BLaER1 treated with 17β-estradiol and CSF1 and Interleukin-3, amounts not matched to agents 10 nM and 100 nM (cell line): Measurements from ENCODE around the gene NNT.

Source experiments
- H3K27ac ChIP-seq, 11 experiments: shearing (Covaris generic); formaldehyde crosslinking; 2 replicates each; pipeline ENCODE4 v1.8.1; 2022
- H3K27me3 ChIP-seq, 11 experiments: shearing (Covaris generic); formaldehyde crosslinking; 2 replicates each; pipeline ENCODE4 v1.8.1; 2022
- H3K36me3 ChIP-seq, 11 experiments: shearing (Covaris generic); formaldehyde crosslinking; 2 replicates each; pipeline ENCODE4 v1.8.1; 2022
- H3K4me1 ChIP-seq, 10 experiments: shearing (Covaris generic); formaldehyde crosslinking; 2 replicates each; pipeline ENCODE4 v1.8.1; 2022
- H3K4me2 ChIP-seq, 11 experiments: shearing (Covaris generic); formaldehyde crosslinking; 2 replicates each; pipeline ENCODE4 v1.8.1; 2022
- H3K4me3 ChIP-seq, 10 experiments: shearing (Covaris generic); formaldehyde crosslinking; 2 replicates each; pipeline ENCODE4 v1.8.1; 2022
- H3K9ac ChIP-seq, 11 experiments: shearing (Covaris generic); formaldehyde crosslinking; 2 replicates each; pipeline ENCODE4 v1.8.1; 2022
- H3K9me3 ChIP-seq, 11 experiments: shearing (Covaris generic); formaldehyde crosslinking; replicated peaks in 1 of 11; 2 replicates each; pipeline ENCODE4 v1.8.1; 2022
- H4K20me1 ChIP-seq, 11 experiments: shearing (Covaris generic); formaldehyde crosslinking; 2 replicates each; pipeline ENCODE4 v1.8.1; 2022
- Cebpa-rat ChIP-seq, 11 experiments: shearing (Covaris generic); IDR thresholded peaks; 2 replicates each; pipeline ENCODE4 v1.8.1; 2022

Gene NNT

GRCh38 chr5:43634621-43635020 lies 31.6 kb downstream of the NNT start:
- Histone ChIP-seq H3K9ac (no peak overlapping the region), H3K27me3 (no peaks in the 10 kb centered on the region; a peak in 1 of 22 replicates), H3K36me3 (peaks cover 65 to 100% (median 91%) of the 10 kb centered on the region in 11 experiments), H4K20me1 (peaks cover 0 to 15% (median 0%) of the 10 kb centered on the region in 11 experiments; a peak in 4 of 22 replicates), H3K4me1 (peaks cover 0 to 31% (median 0%) of the 10 kb centered on the region in 10 experiments; a peak in 4 of 20 replicates), H3K4me2 (no peak overlapping the region), H3K9me3 (no peaks in the 10 kb centered on the region), H3K27ac (no peak overlapping the region), H3K4me3 (no peak overlapping the region)
- TF ChIP-seq Cebpa-rat (IDR thresholded peaks at IDR 0.05), result peak in 1 of 11 experiments; percentile 20; a peak in 1 of 22 replicates

- peaks cover 64 to 100% (median 90%) of the 10 kb centered on the region in 11 experiments for H3K36me3 ChIP-seq
- no peak overlapping the region for H3K4me3 ChIP-seq
- no peaks in the 10 kb centered on the region for H3K9me3 ChIP-seq
- no peak overlapping the region for H3K27ac ChIP-seq
- H3K4me2 ChIP-seq, result no peak overlapping the region
- peaks cover 0 to 15% (median 0%) of the 10 kb centered on the region in 11 experiments; a peak in 4 of 22 replicates for H4K20me1 ChIP-seq
- no peak overlapping the region for H3K9ac ChIP-seq
- no peaks in the 10 kb centered on the region; a peak in 1 of 22 replicates for H3K27me3 ChIP-seq
- H3K4me1 ChIP-seq, result peaks cover 0 to 31% (median 0%) of the 10 kb centered on the region in 10 experiments; a peak in 4 of 20 replicates
- no peak for TF ChIP-seq Cebpa-rat (IDR thresholded peaks at IDR 0.05)
Measured at GRCh38 chr5:43635374-43635773, 32.4 kb downstream of the NNT start.

- no peak for TF ChIP-seq Cebpa-rat (IDR thresholded peaks at IDR 0.05)
- Histone ChIP-seq H3K4me3 (no peak overlapping the region), H3K27ac (no peak overlapping the region), H3K4me1 (peaks cover 0 to 31% (median 0%) of the 10 kb centered on the region in 10 experiments; a peak in 4 of 20 replicates), H3K4me2 (no peak overlapping the region), H3K9me3 (no peaks in the 10 kb centered on the region), H3K27me3 (no peaks in the 10 kb centered on the region; a peak in 1 of 22 replicates), H3K36me3 (peaks cover 61 to 94% (median 85%) of the 10 kb centered on the region in 11 experiments), H4K20me1 (peaks cover 0 to 15% (median 0%) of the 10 kb centered on the region in 11 experiments; a peak in 4 of 22 replicates), H3K9ac (no peak overlapping the region)
Measured at GRCh38 chr5:43636076-43636475, 33.1 kb downstream of the NNT start.

DNA sequence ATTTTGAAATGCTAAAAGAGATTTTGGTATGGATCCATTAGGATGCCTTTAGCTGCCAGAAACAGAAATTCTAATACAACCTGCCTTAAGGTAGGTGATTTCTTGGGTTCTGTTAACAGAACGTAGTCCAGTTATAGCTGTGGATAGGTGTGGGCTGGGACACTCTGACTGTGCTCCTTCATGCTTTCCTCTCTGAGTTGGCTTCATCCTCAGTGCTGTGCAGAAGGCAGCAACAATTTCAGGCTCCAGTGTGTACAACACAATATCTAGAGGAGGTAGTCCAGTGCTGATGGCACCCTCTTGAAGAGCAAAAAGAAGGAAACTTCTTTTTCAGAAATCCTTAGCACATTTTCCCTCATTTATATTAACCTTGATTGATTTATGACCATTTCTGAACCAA lies 34.4 kb downstream of the NNT start:
- no peak for TF ChIP-seq Cebpa-rat (IDR thresholded peaks at IDR 0.05)
- peaks cover 0 to 15% (median 0%) of the 10 kb centered on the region in 11 experiments; a peak in 3 of 22 replicates for H4K20me1 ChIP-seq
- peaks cover 0 to 31% (median 0%) of the 10 kb centered on the region in 10 experiments; a peak in 4 of 20 replicates for H3K4me1 ChIP-seq
- H3K27ac ChIP-seq, result 0 out of 22 replicates have a peak overlapping the region, but pooled peaks of 1 of the 11 experiments have one; percentile 1
- no peak overlapping the region for H3K4me3 ChIP-seq
- no peak overlapping the region for H3K4me2 ChIP-seq
- peaks cover 51 to 90% (median 78%) of the 10 kb centered on the region in 11 experiments for H3K36me3 ChIP-seq
- no peaks in the 10 kb centered on the region; a peak in 1 of 22 replicates for H3K27me3 ChIP-seq
- H3K9ac ChIP-seq, result no peak overlapping the region
- H3K9me3 ChIP-seq, result no peaks in the 10 kb centered on the region

DNA sequence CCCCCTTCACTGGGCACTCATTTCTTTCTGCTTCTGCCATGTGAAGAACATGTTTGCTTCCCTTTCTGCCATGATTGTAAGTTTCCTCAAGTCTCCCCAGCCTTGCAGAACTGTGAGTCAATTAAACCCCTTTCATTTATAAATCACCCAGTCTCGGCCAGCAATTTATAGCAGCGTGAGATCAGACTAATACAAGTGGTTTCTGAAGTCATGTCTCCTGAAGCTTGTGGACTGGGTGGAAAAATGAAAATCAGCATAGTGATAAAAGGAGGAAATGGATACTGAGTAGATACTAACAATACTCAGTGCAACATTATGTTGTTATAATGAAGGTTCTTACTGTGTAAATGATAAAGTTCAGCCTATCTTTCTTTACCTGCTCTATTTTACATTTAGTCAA lies 35.1 kb downstream of the NNT start:
- Histone ChIP-seq H3K4me1 (peaks cover 0 to 30% (median 0%) of the 10 kb centered on the region in 10 experiments; a peak in 4 of 20 replicates), H3K27ac (no peak overlapping the region), H3K4me2 (peak overlapping the region in 2 of 11 experiments; percentile 13 to 24; a peak in 1 of 22 replicates), H3K4me3 (no peak overlapping the region), H4K20me1 (peaks cover 0 to 15% (median 0%) of the 10 kb centered on the region in 11 experiments; a peak in 3 of 22 replicates), H3K27me3 (no peaks in the 10 kb centered on the region; a peak in 1 of 22 replicates), H3K36me3 (peaks cover 48 to 90% (median 77%) of the 10 kb centered on the region in 11 experiments; a peak in 21 of 22 replicates), H3K9me3 (no peaks in the 10 kb centered on the region), H3K9ac (no peak overlapping the region)
- no peak for TF ChIP-seq Cebpa-rat (IDR thresholded peaks at IDR 0.05)

DNA sequence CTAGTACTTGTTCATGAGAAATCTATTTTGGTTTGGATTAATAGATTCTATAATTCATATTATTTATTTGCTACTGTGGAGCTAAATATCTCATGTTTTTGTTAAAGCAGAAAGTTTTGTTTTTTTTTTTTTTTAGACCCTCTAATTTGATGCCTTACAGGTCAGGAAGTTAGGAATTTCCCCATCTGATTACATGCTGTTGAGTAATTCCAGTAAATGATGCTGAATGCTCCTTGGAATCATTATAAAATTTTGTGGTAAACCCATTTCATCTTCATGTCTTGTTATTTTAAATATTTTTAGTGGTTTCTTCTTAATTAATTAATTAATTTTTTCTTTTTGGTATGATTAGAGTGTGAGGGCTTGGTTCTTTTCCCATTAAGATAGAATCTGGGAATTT lies 35.6 kb downstream of the NNT start:
- no peaks in the 10 kb centered on the region for H3K9me3 ChIP-seq
- peak overlapping the region in 2 of 11 experiments; percentile 13 to 24; a peak in 2 of 22 replicates for H3K4me2 ChIP-seq
- no peak overlapping the region for H3K9ac ChIP-seq
- H4K20me1 ChIP-seq, result peaks cover 0 to 15% (median 0%) of the 10 kb centered on the region in 11 experiments; a peak in 3 of 22 replicates
- H3K4me3 ChIP-seq, result no peak overlapping the region
- H3K27ac ChIP-seq, result no peak overlapping the region
- peaks cover 0 to 25% (median 0%) of the 10 kb centered on the region in 10 experiments; a peak in 4 of 20 replicates for H3K4me1 ChIP-seq
- no peaks in the 10 kb centered on the region; a peak in 1 of 22 replicates for H3K27me3 ChIP-seq
- no peak for TF ChIP-seq Cebpa-rat (IDR thresholded peaks at IDR 0.05)
- H3K36me3 ChIP-seq, result peaks cover 48 to 90% (median 77%) of the 10 kb centered on the region in 11 experiments; a peak in 21 of 22 replicates

- TF ChIP-seq Cebpa-rat (IDR thresholded peaks at IDR 0.05), result no peak
- Histone ChIP-seq H3K9me3 (no peaks in the 10 kb centered on the region), H3K4me2 (no peak overlapping the region)
Measured at GRCh38 chr5:43639566-43639965, 36.6 kb downstream of the NNT start.

DNA sequence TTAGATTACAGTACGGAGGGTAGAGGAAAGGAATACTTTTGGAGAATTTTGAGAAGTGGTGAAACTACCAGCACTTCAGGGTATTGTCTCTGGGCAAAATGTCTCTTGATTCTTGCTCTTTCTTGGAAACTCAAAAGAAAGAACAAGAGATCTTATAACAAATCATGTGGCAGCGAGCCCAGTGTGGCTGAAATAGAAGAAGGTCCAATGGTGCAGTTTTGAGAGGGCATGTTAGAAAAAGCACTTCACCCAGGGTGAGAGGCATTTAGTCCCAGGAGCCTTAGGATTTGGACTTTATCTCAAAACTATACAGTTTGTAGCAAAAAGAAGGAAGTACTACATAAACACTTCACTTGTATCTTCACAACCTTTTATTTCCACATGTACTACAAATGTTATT lies 39.4 kb downstream of the NNT start:
- Histone ChIP-seq H3K4me1 (peaks cover 0 to 19% (median 0%) of the 10 kb centered on the region in 10 experiments; a peak in 4 of 20 replicates), H3K27ac (no peak overlapping the region), H3K27me3 (no peaks in the 10 kb centered on the region), H3K9ac (no peak overlapping the region), H3K36me3 (peaks cover 52 to 89% (median 73%) of the 10 kb centered on the region in 11 experiments), H3K9me3 (no peaks in the 10 kb centered on the region), H4K20me1 (peaks cover 0 to 7% (median 0%) of the 10 kb centered on the region in 11 experiments; a peak in 1 of 22 replicates), H3K4me3 (no peak overlapping the region), H3K4me2 (no peak overlapping the region)
- no peak for TF ChIP-seq Cebpa-rat (IDR thresholded peaks at IDR 0.05)

More at GRCh38 chr5:43639566-43639965, 36.6 kb downstream of the NNT start:
- Histone ChIP-seq H3K27me3 (no peaks in the 10 kb centered on the region), H3K36me3 (peaks cover 56 to 90% (median 78%) of the 10 kb centered on the region in 11 experiments), H4K20me1 (peaks cover 0 to 15% (median 0%) of the 10 kb centered on the region in 11 experiments; a peak in 2 of 22 replicates), H3K4me3 (no peak overlapping the region), H3K9ac (no peak overlapping the region), H3K27ac (no peak overlapping the region), H3K4me1 (peaks cover 0 to 19% (median 0%) of the 10 kb centered on the region in 10 experiments; a peak in 4 of 20 replicates)

DNA sequence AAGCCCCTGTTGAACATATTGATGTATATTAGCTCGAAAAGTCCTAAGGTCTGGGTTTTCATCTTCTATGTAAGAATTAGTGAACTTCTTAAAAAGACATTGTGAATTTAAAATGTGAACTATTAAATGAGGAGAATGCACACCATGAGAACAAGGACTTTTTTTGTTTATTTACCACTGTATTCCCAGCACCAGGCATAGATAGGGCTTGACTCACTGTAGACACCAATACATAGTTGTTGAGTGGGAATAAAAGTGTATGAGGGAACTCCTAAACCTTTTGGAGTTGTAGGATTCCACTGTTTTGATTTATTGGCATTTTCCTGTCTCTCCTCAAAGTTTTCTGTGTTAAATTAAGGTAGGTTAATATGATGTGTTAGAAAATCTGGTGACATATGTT lies 40.3 kb downstream of the NNT start:
- no peak overlapping the region for H3K4me3 ChIP-seq
- peaks cover 52 to 89% (median 74%) of the 10 kb centered on the region in 11 experiments for H3K36me3 ChIP-seq
- H3K4me2 ChIP-seq, result no peak overlapping the region
- no peak for TF ChIP-seq Cebpa-rat (IDR thresholded peaks at IDR 0.05)
- H3K9ac ChIP-seq, result no peak overlapping the region
- peaks cover 0 to 12% (median 0%) of the 10 kb centered on the region in 10 experiments; a peak in 4 of 20 replicates for H3K4me1 ChIP-seq
- no peak overlapping the region for H3K27ac ChIP-seq
- no peaks in the 10 kb centered on the region; a peak in 1 of 22 replicates for H4K20me1 ChIP-seq
- H3K9me3 ChIP-seq, result no peaks in the 10 kb centered on the region
- no peaks in the 10 kb centered on the region for H3K27me3 ChIP-seq
